ENCODE results near the gene THOC6. TPM values are rescaled to one million over a fixed set of nuclear protein-coding genes. Genes with fewer than 3 reads are reported as not detected.
"Not testable (repeated sequence)": the region's sequence is repeated elsewhere in the genome, so short reads cannot be mapped to it uniquely, and the experiment has no call there.

THOC6 gene
- total RNA-seq, 1 donor, result 28.1 TPM

DNA sequence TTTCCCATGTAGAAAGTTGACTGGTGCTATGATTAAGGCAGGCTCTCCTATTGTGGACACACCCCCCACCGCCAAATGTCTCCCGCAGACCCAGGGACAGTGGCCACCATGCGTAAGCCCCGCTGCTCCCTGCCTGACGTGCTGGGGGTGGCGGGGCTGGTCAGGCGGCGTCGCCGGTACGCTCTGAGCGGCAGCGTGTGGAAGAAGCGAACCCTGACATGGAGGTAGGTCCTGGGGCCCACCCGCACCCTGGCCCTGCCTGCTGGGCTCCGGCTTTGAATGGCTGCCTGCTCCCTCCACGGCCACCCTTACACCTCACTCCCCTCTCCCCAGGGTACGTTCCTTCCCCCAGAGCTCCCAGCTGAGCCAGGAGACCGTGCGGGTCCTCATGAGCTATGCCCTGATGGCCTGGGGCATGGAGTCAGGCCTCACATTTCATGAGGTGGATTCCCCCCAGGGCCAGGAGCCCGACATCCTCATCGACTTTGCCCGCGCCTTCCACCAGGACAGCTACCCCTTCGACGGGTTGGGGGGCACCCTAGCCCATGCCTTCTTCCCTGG lies 26.2 kb downstream of the THOC6 start:
- no peak overlapping the region for H3K4me3 ChIP-seq (ENCODE audit: low read depth, low read length)
- TF ChIP-seq, protein P1, sequence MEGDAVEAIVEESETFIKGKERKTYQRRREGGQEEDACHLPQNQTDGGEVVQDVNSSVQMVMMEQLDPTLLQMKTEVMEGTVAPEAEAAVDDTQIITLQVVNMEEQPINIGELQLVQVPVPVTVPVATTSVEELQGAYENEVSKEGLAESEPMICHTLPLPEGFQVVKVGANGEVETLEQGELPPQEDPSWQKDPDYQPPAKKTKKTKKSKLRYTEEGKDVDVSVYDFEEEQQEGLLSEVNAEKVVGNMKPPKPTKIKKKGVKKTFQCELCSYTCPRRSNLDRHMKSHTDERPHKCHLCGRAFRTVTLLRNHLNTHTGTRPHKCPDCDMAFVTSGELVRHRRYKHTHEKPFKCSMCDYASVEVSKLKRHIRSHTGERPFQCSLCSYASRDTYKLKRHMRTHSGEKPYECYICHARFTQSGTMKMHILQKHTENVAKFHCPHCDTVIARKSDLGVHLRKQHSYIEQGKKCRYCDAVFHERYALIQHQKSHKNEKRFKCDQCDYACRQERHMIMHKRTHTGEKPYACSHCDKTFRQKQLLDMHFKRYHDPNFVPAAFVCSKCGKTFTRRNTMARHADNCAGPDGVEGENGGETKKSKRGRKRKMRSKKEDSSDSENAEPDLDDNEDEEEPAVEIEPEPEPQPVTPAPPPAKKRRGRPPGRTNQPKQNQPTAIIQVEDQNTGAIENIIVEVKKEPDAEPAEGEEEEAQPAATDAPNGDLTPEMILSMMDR (IDR thresholded peaks at IDR 0.05; ENCODE audit: insufficient read depth, low read depth, low read length), result no peak
- DNase-seq (ENCODE audit: low read depth), result no peak

DNA sequence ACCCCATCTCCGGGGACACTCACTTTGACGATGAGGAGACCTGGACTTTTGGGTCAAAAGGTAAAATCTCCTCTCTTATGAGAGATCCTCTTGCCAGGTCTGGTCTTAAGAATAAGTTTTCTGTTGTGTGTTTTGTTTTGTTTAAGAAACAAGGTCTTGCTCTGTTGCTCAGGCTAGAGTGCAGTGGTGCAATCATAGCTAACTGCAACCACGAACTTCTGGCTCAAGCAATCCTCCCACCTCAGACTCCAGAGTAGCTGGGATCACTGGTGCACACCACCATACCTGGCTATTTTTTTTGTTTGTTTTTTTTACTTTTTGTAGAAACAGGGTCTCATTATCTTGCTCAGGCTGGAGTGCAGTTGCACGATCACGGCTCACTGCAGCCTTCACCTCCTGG lies 26.7 kb downstream of the THOC6 start:
- H3K4me3 ChIP-seq (ENCODE audit: low read depth, low read length), result no peak overlapping the region
- TF ChIP-seq, protein P1 (IDR thresholded peaks at IDR 0.05; ENCODE audit: insufficient read depth, low read depth, low read length), result no peak
- no peak for DNase-seq (ENCODE audit: low read depth)

DNA sequence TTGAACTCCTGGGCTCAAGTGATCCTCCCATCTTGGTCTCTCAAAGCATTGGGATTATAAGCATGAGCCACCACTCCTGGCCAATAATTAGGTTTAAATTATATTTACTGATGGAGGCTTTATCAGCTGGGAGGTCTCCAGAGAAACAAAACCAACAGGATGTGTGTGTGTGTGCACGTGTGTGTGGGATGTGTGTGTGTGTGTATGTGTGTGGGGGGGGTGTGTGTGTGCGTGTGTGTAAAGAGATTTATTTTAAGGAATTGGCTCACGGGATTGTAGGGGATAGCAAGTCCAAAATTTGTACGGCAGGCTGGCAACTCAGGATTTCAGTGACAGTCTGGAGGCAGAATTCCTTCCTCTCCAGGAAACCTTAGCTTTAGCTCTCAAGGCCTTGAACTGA lies 27.2 kb downstream of the THOC6 start:
- TF ChIP-seq, protein P1 (IDR thresholded peaks at IDR 0.05; ENCODE audit: insufficient read depth, low read depth, low read length), result no peak
- DNase-seq (ENCODE audit: low read depth), result no peak
- no peak overlapping the region for H3K4me3 ChIP-seq (ENCODE audit: low read depth, low read length)

DNA sequence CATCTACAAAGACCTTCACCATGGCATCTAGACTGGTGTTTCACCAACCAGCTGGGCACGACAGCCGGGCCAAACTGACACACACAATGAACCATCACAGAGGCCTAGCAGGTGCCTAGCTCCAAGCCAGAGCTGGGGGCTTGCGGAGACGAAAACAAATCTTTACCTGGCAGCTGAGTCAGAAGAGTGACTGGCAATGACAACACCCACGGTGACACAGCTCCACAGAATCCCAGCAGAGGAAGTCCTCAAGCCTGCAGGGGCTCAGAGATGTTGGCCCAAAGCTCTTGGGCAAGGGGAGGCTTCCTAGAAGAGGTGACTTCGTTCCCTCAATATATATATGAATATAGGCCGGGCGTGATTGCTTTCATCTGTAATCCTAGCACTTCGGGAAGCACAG lies 27.7 kb downstream of the THOC6 start:
- DNase-seq (ENCODE audit: low read depth), result no peak
- TF ChIP-seq, protein P1 (IDR thresholded peaks at IDR 0.05; ENCODE audit: insufficient read depth, low read depth, low read length), result no peak
- H3K4me3 ChIP-seq (ENCODE audit: low read depth, low read length), result no peak overlapping the region

DNA sequence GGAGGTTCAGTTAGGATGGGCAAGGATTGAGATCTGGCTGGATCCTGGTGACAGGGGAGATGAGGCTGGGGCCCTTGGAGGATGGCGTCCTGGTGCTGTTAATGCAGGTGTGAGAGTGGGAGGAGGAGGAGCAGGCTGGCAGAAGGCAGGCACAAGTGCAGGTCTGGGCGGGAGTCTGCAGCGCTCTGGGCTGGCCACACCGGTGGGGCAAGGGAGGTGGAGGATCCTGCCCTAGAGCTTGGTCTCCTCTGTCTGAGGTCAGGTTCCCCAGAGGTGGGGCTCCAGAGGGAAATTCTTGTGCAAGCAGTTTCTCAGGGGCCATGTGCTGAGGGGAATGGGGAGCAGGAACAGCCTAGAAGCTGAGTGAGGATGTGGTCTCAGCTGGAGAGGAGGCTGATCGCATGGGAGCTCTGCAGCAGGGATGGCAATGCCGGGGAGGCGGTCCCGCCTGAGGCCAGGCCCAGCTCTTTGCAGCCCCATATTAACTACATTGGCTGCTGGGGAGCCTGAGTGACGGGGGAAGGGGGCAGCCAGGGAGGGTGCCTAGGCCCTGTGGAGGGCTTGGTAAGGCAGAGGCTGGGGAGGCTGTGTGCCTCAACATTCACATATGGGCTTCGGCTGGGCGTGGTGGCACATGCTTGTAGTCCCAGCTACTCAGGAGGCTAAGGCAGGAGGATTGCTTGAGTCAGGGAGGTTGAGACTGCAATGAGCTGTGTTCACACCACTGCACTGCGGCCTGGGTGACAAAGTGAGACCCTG lies 28.9 kb downstream of the THOC6 start:
- DNase-seq (ENCODE audit: low read depth); H3K4me3 ChIP-seq (ENCODE audit: low read depth, low read length): not testable (repeated sequence)

DNA sequence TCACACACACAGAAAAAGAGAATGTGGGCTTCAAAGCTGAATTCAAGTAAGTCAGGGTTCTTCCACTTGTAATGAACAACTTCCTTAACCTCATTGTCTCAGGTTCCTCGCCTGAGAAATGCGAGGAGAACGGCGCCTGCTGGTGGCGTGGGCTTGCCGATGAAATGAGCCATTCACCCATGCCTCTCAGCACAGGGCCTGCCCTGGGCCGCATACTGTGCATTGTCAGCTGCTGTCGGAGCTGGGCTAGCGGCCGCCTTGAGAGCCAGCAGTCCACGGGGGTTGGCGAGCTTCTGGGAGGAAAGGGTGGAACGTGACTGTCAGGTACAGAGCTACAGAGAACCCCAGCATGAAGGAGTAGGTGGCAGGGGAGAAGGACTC lies 29.5 kb downstream of the THOC6 start:
- DNase-seq (ENCODE audit: low read depth); H3K4me3 ChIP-seq (ENCODE audit: low read depth, low read length): not testable (repeated sequence)

DNA sequence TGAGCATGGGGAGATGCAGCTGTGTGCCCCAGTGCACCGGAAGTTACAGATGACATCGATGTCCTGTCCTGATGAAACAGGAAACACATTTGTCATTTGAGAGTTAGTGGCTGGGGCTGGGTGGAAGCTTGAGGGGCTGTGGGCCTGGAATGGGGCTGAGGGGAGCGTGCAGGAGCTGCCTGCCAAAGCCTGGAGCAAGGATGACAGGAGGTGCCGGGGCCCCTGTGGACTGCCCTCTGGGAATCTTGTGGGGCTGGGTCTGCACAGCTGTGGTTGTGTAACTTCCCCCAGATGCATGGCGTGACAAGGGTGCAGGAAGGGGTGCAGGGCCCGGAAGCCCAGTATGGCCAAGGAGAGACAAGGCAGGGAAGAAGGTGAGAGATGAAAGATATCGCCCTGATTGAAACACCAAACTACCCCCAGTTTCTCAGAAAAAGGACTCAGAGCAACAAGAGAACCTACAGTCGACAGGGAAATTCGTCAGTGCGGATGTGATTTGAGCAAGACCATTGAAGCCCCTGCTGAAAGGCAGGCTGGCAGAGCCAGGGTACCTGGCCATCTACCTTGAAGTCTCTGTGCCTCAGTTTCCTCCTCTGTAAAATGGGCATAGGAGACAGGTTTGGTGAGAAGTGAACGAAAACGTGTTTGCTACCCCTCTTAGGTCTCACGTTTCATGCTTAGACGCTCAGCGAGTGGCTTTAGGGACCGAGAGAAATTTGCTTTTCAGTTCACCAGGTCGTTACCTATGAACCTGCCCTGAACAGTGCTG lies 31.3 kb downstream of the THOC6 start:
- TF ChIP-seq, protein P1 (IDR thresholded peaks at IDR 0.05; ENCODE audit: insufficient read depth, low read depth, low read length), result no peak
- DNase-seq (ENCODE audit: low read depth), result no peak
- H3K4me3 ChIP-seq (ENCODE audit: low read depth, low read length), result no peak overlapping the region

DNA sequence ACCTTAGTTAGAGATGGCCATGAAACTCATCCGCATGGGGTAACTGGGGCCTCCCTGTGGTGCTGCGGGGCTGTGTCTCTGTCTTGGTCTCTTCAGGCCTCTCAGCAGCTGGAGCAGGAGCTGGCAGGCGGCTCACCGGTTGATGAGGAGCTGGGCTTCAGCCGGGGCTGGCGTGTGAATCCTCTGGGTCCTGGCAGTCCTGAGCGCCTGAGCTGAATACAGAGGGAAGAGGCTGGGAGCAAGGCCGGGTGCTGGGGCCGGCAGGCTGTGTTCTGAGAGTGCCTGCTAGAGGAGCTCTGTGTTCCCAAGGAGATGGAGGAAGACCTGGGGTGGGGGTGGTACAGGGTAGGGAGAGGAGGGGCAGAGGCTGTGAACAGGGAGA lies 31.9 kb downstream of the THOC6 start:
- not testable (repeated sequence) for DNase-seq (ENCODE audit: low read depth)

More for the DNA sequence above, 31.9 kb downstream of the THOC6 start:
- H3K4me3 ChIP-seq (ENCODE audit: low read depth, low read length), result not testable (repeated sequence)
